Smooth muscle cell (in vitro differentiated cells): ENCODE data around the gene SYNGR3. TPM values are rescaled to one million over a fixed set of nuclear protein-coding genes. Genes with fewer than 3 reads are reported as not detected.

Experiments used
- DNase-seq: peaks from one replicate; lab custom pipeline; 2025; ENCODE audit not compliant: unreplicated experiment; lab: John Stamatoyannopoulos, UW
- H2AFZ ChIP-seq: fragments of 200-600 bp; sonication (generic); 2 replicates; pipeline ENCODE4 v1.6.0; 2016; ENCODE audit warnings: antibody characterized with exemption, low read depth, mild to moderate bottlenecking
- H3F3A ChIP-seq: fragments of 200-600 bp; sonication (generic); 2 replicates; pipeline ENCODE4 v1.6.0; 2017; ENCODE audit warnings: antibody characterized with exemption, low read depth
- H3K27ac ChIP-seq: fragments of 200-600 bp; sonication (generic); 2 replicates; pipeline ENCODE4 v1.5.1; 2016; ENCODE audit warnings: low read depth, mild to moderate bottlenecking
- H3K27me3 ChIP-seq: fragments of 200-600 bp; sonication (generic); 2 replicates; pipeline ENCODE4 v1.6.1; 2016; ENCODE audit warnings: low read depth, mild to moderate bottlenecking
- H3K36me3 ChIP-seq: fragments of 200-600 bp; sonication (generic); 2 replicates; pipeline ENCODE4 v1.5.1; 2016; ENCODE audit warnings: low read depth
- H3K4me1 ChIP-seq: fragments of 200-600 bp; sonication (generic); 2 replicates; pipeline ENCODE4 v1.5.1; 2016; ENCODE audit warnings: low read depth
- H3K4me2 ChIP-seq: fragments of 200-600 bp; sonication (generic); 2 replicates; pipeline ENCODE4 v1.6.0; 2016; ENCODE audit warnings: mild to moderate bottlenecking
- H3K4me3 ChIP-seq: fragments of 200-600 bp; sonication (generic); 2 replicates; pipeline ENCODE4 v1.5.1; 2016; ENCODE audit warnings: mild to moderate bottlenecking
- H3K79me2 ChIP-seq: fragments of 200-600 bp; sonication (generic); 2 replicates; pipeline ENCODE4 v1.6.0; 2016; ENCODE audit warnings: low read depth, mild to moderate bottlenecking
- H3K9ac ChIP-seq: fragments of 200-600 bp; sonication (generic); 2 replicates; pipeline ENCODE4 v1.6.0; 2016; ENCODE audit warnings: low read depth
- H3K9me3 ChIP-seq: fragments of 200-600 bp; sonication (generic); replicated peaks from 2 replicates; pipeline ENCODE4 v1.5.1; 2016; ENCODE audit warnings: low read depth
- H4K20me1 ChIP-seq: fragments of 200-600 bp; sonication (generic); 2 replicates; pipeline ENCODE4 v1.6.0; 2016; ENCODE audit warnings: low read depth
- WGBS: methylation state at CpG from one replicate; pipeline ENCODE4 v1.1.7; 2016; ENCODE audit warnings: low lambda C conversion rate; 5-methylcytosine and 5-hydroxymethylcytosine counted together
- polyA plus RNA-seq: library from polyadenylated mRNA; unstranded; fragments of >200 nt; fragmentation: Nextera tagmentation; extraction: Ambion mirVana; gene quantifications from 2 replicates; pipeline ENCODE4 v1.2.1, GENCODE V29; 2016
- total RNA-seq: library from RNA; depleted of rRNA; stranded (reverse); fragments of >200 nt; gene quantifications from 2 replicates; pipeline ENCODE4 v1.2.3, GENCODE V29; 2014
- TF ChIP-seq, protein P1 (sequence below): fragments of 200-600 bp; sonication (generic); IDR thresholded peaks from 2 replicates; pipeline ENCODE4 v1.5.1; 2017; ENCODE audit warnings: borderline replicate concordance, mild to moderate bottlenecking, antibody characterized with exemption; ENCODE audit not compliant: insufficient read depth, poor library complexity, severe bottlenecking

Gene SYNGR3
- total and polyA plus RNA-seq, 2 experiments from 2014 or later, result 3.0 to 8.7 TPM

DNA sequence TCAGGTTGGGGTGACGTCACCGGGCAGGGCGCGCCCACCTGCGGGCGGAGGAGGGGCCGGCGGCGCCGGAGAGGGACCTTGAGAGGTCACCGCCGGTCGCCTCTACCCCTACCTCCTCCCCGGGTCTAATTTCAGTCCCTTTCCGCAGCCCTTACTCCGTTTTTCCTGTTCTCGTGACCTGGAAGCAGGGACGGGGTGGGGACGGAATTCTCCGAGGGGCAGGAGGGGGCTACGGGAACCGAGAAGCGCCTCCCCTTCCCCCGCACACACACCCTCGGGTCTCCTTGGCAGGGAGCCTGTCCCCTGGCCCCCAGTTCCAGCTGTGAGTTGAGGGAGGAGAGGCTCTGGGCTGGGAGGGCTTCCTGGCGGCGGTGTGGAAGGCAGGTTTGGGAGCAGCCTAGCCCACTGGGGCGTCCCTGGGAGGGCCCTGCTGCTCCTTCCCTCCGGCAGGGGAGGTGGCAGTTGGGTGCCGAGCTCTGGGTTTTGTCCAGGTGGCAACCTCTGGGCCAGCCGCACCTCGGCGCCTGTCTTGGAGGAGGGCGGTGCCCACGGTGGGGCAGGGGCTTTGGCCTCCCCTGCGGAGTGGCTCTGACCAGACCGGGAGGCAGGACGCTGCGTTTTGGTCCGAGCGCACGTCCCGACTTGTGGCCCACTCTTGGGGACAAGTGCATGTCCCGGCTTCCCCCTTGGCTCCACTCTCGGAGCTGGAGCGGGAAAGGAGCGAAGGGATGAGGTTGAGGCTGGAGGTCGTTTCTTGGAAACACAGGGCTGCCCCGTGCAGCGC lies 773 bp downstream of the SYNGR3 start:
- peaks cover 10% of the 10 kb centered on the region for H3K4me1 ChIP-seq
- peak overlapping the region; percentile 82 for H3K4me2 ChIP-seq
- H3K27me3 ChIP-seq, result peaks cover 39% of the 10 kb centered on the region
- 6% methylated on average over 45 of the region's 50 CpGs for WGBS
- H2AFZ ChIP-seq, result no peak overlapping the region
- H3K79me2 ChIP-seq, result no peaks in the 10 kb centered on the region
- TF ChIP-seq, protein P1, sequence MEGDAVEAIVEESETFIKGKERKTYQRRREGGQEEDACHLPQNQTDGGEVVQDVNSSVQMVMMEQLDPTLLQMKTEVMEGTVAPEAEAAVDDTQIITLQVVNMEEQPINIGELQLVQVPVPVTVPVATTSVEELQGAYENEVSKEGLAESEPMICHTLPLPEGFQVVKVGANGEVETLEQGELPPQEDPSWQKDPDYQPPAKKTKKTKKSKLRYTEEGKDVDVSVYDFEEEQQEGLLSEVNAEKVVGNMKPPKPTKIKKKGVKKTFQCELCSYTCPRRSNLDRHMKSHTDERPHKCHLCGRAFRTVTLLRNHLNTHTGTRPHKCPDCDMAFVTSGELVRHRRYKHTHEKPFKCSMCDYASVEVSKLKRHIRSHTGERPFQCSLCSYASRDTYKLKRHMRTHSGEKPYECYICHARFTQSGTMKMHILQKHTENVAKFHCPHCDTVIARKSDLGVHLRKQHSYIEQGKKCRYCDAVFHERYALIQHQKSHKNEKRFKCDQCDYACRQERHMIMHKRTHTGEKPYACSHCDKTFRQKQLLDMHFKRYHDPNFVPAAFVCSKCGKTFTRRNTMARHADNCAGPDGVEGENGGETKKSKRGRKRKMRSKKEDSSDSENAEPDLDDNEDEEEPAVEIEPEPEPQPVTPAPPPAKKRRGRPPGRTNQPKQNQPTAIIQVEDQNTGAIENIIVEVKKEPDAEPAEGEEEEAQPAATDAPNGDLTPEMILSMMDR, result no peak
- no peaks in the 10 kb centered on the region for H3K36me3 ChIP-seq
- H3K9me3 ChIP-seq, result no peaks in the 10 kb centered on the region
- no peak for DNase-seq
- no peak overlapping the region for H3K27ac ChIP-seq
- no peak overlapping the region for H3K9ac ChIP-seq
- H3F3A ChIP-seq, result peaks cover 13% of the 10 kb centered on the region
- no peaks in the 10 kb centered on the region for H4K20me1 ChIP-seq
- peak overlapping the region; percentile 46 for H3K4me3 ChIP-seq

DNA sequence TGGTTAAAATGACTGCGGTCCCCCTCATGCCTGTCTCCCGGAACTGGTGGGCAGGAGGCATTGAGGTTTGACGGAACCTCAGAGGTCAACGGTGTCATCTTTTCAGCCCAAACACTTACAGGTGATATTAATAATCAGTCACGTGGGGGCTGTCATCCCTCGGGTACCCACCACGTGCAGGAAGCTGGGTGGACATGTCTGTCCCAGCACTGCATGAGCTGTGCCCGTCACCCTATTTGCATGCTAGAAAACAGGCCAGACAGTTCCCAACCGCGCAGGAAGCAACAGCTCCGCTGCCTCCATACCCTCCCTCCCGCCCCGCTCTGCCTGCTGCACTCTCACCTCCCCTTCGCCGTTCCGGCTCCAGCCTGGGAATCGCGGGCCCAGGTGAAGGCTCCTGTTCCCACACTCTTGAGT lies 1.4 kb downstream of the SYNGR3 start:
- Histone ChIP-seq H3K27me3 (peaks cover 39% of the 10 kb centered on the region), H3K4me2 (peak overlapping the region; percentile 82), H3K36me3 (no peaks in the 10 kb centered on the region), H3K4me1 (peaks cover 10% of the 10 kb centered on the region), H4K20me1 (no peaks in the 10 kb centered on the region), H3K9ac (no peak overlapping the region), H3K4me3 (peak overlapping the region; percentile 46), H2AFZ (no peak overlapping the region), H3K27ac (no peak overlapping the region), H3K79me2 (no peaks in the 10 kb centered on the region), H3F3A (peaks cover 19% of the 10 kb centered on the region), H3K9me3 (no peaks in the 10 kb centered on the region)
- TF ChIP-seq, protein P1, result no peak
- WGBS, result 29% methylated on average over 18 of the region's 18 CpGs
- DNase-seq, result no peak

- 21% methylated on average over 22 of the region's 22 CpGs for WGBS
- TF ChIP-seq, protein P1, result no peak
- Histone ChIP-seq H3K9me3 (no peaks in the 10 kb centered on the region), H3K4me3 (peak overlapping the region; percentile 23), H3K36me3 (no peaks in the 10 kb centered on the region), H3K4me1 (peaks cover 10% of the 10 kb centered on the region), H4K20me1 (no peaks in the 10 kb centered on the region), H3K79me2 (no peaks in the 10 kb centered on the region), H3K4me2 (peak overlapping the region; percentile 81), H3K9ac (no peak overlapping the region), H3K27me3 (peaks cover 39% of the 10 kb centered on the region), H2AFZ (no peak overlapping the region), H3K27ac (no peak overlapping the region), H3F3A (peaks cover 24% of the 10 kb centered on the region)
- DNase-seq, result no peak
These were observed 1.8 kb downstream of the SYNGR3 start for GRCh38 chr16:1991588-1991947.
